ENCODE measurements around the gene ADRA2A.

The ADRA2A gene

GRCh38 chr10:111128331-111129180 lies 51.7 kb downstream of the ADRA2A start:
- Histone ChIP-seq H3K9ac (ENCODE audit: low read depth, low read length) (no peak overlapping the region), H3K27me3 (ENCODE audit: control insufficient read depth, insufficient read depth, low read length) (no peaks in the 10 kb centered on the region), H3K9me3 (ENCODE audit: control insufficient read depth, insufficient read depth, low read length) (no peaks in the 10 kb centered on the region), H3K4me3 (ENCODE audit: low read depth, low read length) (no peak overlapping the region), H3K4me1 (ENCODE audit: control insufficient read depth, insufficient read depth, low read length) (peaks cover 6% of the 10 kb centered on the region), H3K36me3 (ENCODE audit: control insufficient read depth, insufficient read depth, low read length) (no peaks in the 10 kb centered on the region)

DNA sequence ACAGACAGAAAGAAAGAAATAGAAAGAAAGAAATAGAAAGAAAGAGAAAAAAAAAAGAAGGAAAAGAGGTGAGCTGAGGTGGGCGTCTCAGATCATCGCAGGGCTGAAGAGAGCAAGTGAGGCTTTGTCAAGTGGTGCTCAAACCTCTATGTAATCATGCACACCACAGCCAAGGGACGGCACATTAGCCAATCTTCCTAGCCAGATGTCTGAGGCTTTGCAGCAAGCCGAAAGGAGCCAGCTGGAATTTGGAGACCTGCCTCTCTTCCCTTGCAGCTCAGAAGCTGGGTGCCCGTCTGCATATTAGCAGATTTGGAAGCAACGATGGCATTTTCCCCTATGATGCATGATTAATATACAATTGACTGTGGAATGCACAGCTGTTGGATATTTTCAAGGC lies 52.5 kb downstream of the ADRA2A start:
- Histone ChIP-seq H3K36me3 (ENCODE audit: control insufficient read depth, insufficient read depth, low read length) (no peaks in the 10 kb centered on the region), H3K4me1 (ENCODE audit: control insufficient read depth, insufficient read depth, low read length) (peaks cover 6% of the 10 kb centered on the region), H3K9ac (ENCODE audit: low read depth, low read length) (no peak overlapping the region), H3K27me3 (ENCODE audit: control insufficient read depth, insufficient read depth, low read length) (no peaks in the 10 kb centered on the region), H3K9me3 (ENCODE audit: control insufficient read depth, insufficient read depth, low read length) (no peaks in the 10 kb centered on the region), H3K4me3 (ENCODE audit: low read depth, low read length) (no peak overlapping the region)

DNA sequence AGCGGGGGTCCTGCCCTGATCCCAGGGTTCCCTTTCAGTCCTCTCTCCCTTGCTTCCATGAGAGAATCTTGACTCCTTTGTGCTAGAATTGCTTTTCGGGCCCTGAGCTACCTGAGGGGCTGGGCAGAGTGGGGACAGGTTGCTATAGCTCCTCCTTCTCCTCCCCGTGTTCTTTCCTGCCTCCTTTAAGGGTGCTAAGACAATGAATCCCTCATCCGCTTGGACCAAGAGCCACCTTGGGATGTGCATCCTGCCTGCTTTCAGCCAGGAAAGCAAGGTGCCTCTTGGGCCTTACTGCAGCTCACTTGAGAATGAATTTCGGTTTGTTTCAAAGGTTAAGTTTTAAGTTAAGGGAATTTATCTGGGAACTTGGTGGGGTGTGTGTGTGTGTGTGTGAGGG lies 53.6 kb downstream of the ADRA2A start:
- Histone ChIP-seq H3K9ac (ENCODE audit: low read depth, low read length) (no peak overlapping the region), H3K36me3 (ENCODE audit: control insufficient read depth, insufficient read depth, low read length) (no peaks in the 10 kb centered on the region), H3K27me3 (ENCODE audit: control insufficient read depth, insufficient read depth, low read length) (no peaks in the 10 kb centered on the region), H3K4me3 (ENCODE audit: low read depth, low read length) (no peak overlapping the region), H3K9me3 (ENCODE audit: control insufficient read depth, insufficient read depth, low read length) (no peaks in the 10 kb centered on the region), H3K4me1 (ENCODE audit: control insufficient read depth, insufficient read depth, low read length) (peaks cover 6% of the 10 kb centered on the region)

Measured in iPS-15b (cell line).